Suprapubic skin (tissue), 4 donors: Measurements from ENCODE around the gene AP3B2. TPM values are rescaled to one million over a fixed set of nuclear protein-coding genes. Genes with fewer than 3 reads are reported as not detected.

ENCODE experiments used
- DNase-seq, 2 donors: peaks; one replicate each; pipeline ENCODE4 v3.0.0-alpha.2; 2019; ENCODE audit warnings: low spot score in 2 of 2
- H3K27ac ChIP-seq: fragments of 200-600 bp; sonication (generic); one replicate; pipeline ENCODE4 v1.5.1; 2019
- H3K27me3 ChIP-seq: fragments of 200-600 bp; sonication (generic); one replicate; pipeline ENCODE4 v1.5.1; 2019
- H3K36me3 ChIP-seq: fragments of 200-600 bp; sonication (generic); one replicate; pipeline ENCODE4 v1.5.1; 2019
- H3K4me1 ChIP-seq: fragments of 200-600 bp; sonication (generic); one replicate; pipeline ENCODE4 v1.5.1; 2019
- H3K4me3 ChIP-seq: fragments of 200-600 bp; sonication (generic); one replicate; pipeline ENCODE4 v1.5.1; 2019; ENCODE audit warnings: mild to moderate bottlenecking
- H3K9me3 ChIP-seq: fragments of 200-600 bp; sonication (generic); one replicate; pipeline ENCODE4 v1.5.1; 2019
- EP300 ChIP-seq: sonication (generic); formaldehyde crosslinking; IDR thresholded peaks from one replicate; pipeline ENCODE4 v1.6.1; 2017; ENCODE audit warnings: antibody characterized with exemption
- POLR2A ChIP-seq, 2 donors: fragments of 450-650 bp; IDR thresholded peaks; one replicate each; pipeline ENCODE4 v1.6.1; 2017; ENCODE audit warnings: antibody characterized with exemption in 2 of 2, mild to moderate bottlenecking in 2 of 2, moderate library complexity in 2 of 2
- POLR2AphosphoS5 ChIP-seq, 3 donors: sonication (generic); formaldehyde crosslinking; IDR thresholded peaks; one replicate each; pipeline ENCODE4 v1.6.1; 2017; ENCODE audit warnings: antibody characterized with exemption in 3 of 3
- WGBS: methylation state at CpG from one replicate; pipeline ENCODE4 v1.1.5; 2018; 5-methylcytosine and 5-hydroxymethylcytosine counted together
- total RNA-seq, 4 donors: library from RNA; depleted of rRNA; stranded (reverse); fragments of >200 nt; gene quantifications; one replicate each; pipeline ENCODE4 v1.1.0, GENCODE V29; 2016
- TF ChIP-seq, protein P1 (sequence below), 2 donors: fragments of 200-600 bp in 1 of 2; fragments of 450-650 bp in 1 of 2; sonication (generic) in 1 of 2; IDR thresholded peaks; one replicate each; pipeline ENCODE4 v1.5.1; 2016 to 2019; ENCODE audit warnings: antibody characterized with exemption in 2 of 2, mild to moderate bottlenecking in 1 of 2, moderate library complexity in 1 of 2

AP3B2 gene
- total RNA-seq, 4 donors from 2014 or later, result 1.4 to 4.4 (median 2.8) TPM

DNA sequence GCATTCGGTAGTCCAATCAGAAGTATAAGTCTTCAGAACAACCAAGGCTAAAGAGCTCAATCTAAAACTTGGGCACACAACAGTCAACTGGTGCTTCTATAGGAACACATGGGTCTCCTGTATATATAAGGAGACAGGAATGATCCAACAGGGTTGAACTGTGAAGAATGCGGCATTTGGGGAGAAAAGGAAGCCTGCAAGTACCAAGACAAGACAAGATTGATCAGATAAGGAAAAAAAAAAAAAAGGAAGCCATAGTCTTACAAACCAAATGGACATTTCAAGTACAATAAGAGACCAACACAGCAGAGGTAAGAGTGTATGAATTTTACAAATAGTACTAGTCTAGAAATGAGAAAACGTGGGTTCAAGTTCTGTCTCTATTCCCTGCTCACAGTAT is 69.0 kb downstream of the AP3B2 start:
- TF ChIP-seq POLR2A (IDR thresholded peaks at IDR 0.05) (no peak), POLR2AphosphoS5 (IDR thresholded peaks at IDR 0.05) (no peak), EP300 (no peak)
- TF ChIP-seq, protein P1, sequence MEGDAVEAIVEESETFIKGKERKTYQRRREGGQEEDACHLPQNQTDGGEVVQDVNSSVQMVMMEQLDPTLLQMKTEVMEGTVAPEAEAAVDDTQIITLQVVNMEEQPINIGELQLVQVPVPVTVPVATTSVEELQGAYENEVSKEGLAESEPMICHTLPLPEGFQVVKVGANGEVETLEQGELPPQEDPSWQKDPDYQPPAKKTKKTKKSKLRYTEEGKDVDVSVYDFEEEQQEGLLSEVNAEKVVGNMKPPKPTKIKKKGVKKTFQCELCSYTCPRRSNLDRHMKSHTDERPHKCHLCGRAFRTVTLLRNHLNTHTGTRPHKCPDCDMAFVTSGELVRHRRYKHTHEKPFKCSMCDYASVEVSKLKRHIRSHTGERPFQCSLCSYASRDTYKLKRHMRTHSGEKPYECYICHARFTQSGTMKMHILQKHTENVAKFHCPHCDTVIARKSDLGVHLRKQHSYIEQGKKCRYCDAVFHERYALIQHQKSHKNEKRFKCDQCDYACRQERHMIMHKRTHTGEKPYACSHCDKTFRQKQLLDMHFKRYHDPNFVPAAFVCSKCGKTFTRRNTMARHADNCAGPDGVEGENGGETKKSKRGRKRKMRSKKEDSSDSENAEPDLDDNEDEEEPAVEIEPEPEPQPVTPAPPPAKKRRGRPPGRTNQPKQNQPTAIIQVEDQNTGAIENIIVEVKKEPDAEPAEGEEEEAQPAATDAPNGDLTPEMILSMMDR (IDR thresholded peaks at IDR 0.05), result no peak
- Histone ChIP-seq H3K4me1 (no peaks in the 10 kb centered on the region), H3K9me3 (no peaks in the 10 kb centered on the region), H3K4me3 (no peak overlapping the region), H3K27me3 (peaks cover 17% of the 10 kb centered on the region), H3K27ac (no peak overlapping the region), H3K36me3 (no peaks in the 10 kb centered on the region)
- 79% methylated on average over 3 of the region's 3 CpGs for WGBS
- DNase-seq, result no peak

DNA sequence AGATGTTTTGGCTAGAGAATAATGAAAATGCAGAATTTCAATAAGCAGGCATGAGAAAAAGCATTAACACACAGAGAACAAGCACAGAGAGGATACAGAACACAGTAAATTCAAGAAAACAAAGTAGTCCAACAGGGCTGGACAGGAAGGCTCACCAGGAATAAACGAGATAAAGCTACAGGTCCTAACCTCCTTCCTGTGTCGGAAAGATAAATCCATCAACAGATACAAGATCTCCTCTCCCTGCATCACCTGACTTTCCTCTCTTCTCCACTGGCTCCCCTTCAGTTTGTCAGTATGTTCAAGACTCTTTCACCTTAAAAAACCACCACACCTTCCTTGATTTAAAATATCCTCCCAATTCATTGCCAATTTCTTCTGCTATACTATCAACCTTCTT is 73.9 kb downstream of the AP3B2 start:
- Histone ChIP-seq H3K4me3 (no peak overlapping the region), H3K27me3 (no peaks in the 10 kb centered on the region), H3K9me3 (no peaks in the 10 kb centered on the region), H3K27ac (no peak overlapping the region), H3K4me1 (no peaks in the 10 kb centered on the region), H3K36me3 (no peaks in the 10 kb centered on the region)
- WGBS, result 49% methylated on average over 2 of the region's 2 CpGs
- DNase-seq, result no peak
- TF ChIP-seq POLR2AphosphoS5 (IDR thresholded peaks at IDR 0.05) (no peak), EP300 (no peak), POLR2A (IDR thresholded peaks at IDR 0.05) (no peak)

- Histone ChIP-seq H3K4me3 (no peak overlapping the region), H3K27me3 (no peaks in the 10 kb centered on the region), H3K36me3 (no peaks in the 10 kb centered on the region), H3K27ac (no peak overlapping the region), H3K4me1 (no peaks in the 10 kb centered on the region), H3K9me3 (no peaks in the 10 kb centered on the region)
- no peak for DNase-seq
- TF ChIP-seq POLR2AphosphoS5 (IDR thresholded peaks at IDR 0.05) (no peak), EP300 (no peak), POLR2A (IDR thresholded peaks at IDR 0.05) (no peak)
- TF ChIP-seq, protein P1 (IDR thresholded peaks at IDR 0.05), result no peak
- WGBS, result 65% methylated on average over 4 of the region's 4 CpGs
Observed at GRCh38 chr15:82630033-82630432, 79.6 kb downstream of the AP3B2 start.

- no peak for DNase-seq
- Histone ChIP-seq H3K36me3 (no peaks in the 10 kb centered on the region), H3K4me1 (no peaks in the 10 kb centered on the region), H3K27ac (no peak overlapping the region), H3K27me3 (no peaks in the 10 kb centered on the region), H3K4me3 (no peak overlapping the region), H3K9me3 (no peaks in the 10 kb centered on the region)
- TF ChIP-seq POLR2A (IDR thresholded peaks at IDR 0.05) (no peak), EP300 (no peak), POLR2AphosphoS5 (IDR thresholded peaks at IDR 0.05) (no peak)
- TF ChIP-seq, protein P1 (IDR thresholded peaks at IDR 0.05), result no peak
- 86% methylated on average over 4 of the region's 4 CpGs for WGBS
Observed at GRCh38 chr15:82625136-82625535, 84.5 kb downstream of the AP3B2 start.

DNA sequence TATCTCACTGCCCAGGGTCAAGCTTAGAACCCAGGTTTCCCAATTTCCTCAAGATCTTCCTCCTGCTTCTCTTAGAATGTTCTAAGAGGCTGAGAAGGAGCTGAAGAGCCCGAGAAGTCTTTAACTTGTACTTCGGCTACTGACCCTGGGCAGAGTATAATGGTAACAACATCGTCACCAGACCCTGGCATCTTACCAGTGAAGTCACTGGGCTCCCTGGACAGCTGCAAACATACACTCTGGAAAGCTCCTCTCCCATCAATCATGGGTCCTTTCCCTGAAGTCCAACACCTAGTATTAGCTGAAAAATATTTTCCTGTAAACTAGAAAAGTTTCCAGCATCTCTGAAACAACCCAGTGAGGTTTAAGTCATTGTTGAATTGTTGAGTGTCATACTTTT is 85.2 kb downstream of the AP3B2 start:
- Histone ChIP-seq H3K27ac (no peak overlapping the region), H3K36me3 (no peaks in the 10 kb centered on the region), H3K4me3 (no peak overlapping the region), H3K9me3 (no peaks in the 10 kb centered on the region), H3K4me1 (no peaks in the 10 kb centered on the region), H3K27me3 (no peaks in the 10 kb centered on the region)
- TF ChIP-seq POLR2AphosphoS5 (IDR thresholded peaks at IDR 0.05) (no peak), EP300 (no peak), POLR2A (IDR thresholded peaks at IDR 0.05) (no peak)
- TF ChIP-seq, protein P1 (IDR thresholded peaks at IDR 0.05), result no peak
- WGBS, result 85% methylated on average over 3 of the region's 3 CpGs
- DNase-seq, result no peak

- H3K4me3 ChIP-seq, result no peak overlapping the region
- no peaks in the 10 kb centered on the region for H3K4me1 ChIP-seq
- H3K27ac ChIP-seq, result no peak overlapping the region
- H3K27me3 ChIP-seq, result no peaks in the 10 kb centered on the region
- TF ChIP-seq POLR2A (IDR thresholded peaks at IDR 0.05) (no peak), POLR2AphosphoS5 (IDR thresholded peaks at IDR 0.05) (no peak), EP300 (no peak)
- TF ChIP-seq, protein P1 (IDR thresholded peaks at IDR 0.05), result no peak
- no peaks in the 10 kb centered on the region for H3K36me3 ChIP-seq
- H3K9me3 ChIP-seq, result no peaks in the 10 kb centered on the region
- WGBS, result 73% methylated on average over 2 of the region's 2 CpGs
- no peak for DNase-seq
Observed at GRCh38 chr15:82624008-82624407, 85.7 kb downstream of the AP3B2 start.
